OCI-LY1 (cell line): ENCODE data around the gene PIAS1.

Experiments used
- H2AFZ ChIP-seq: fragments of 200-600 bp; sonication (generic), shearing (Covaris generic); 2 replicates; pipeline ENCODE4 v1.6.0; 2014; ENCODE audit warnings: antibody characterized with exemption, mild to moderate bottlenecking, low read length
- H3F3A ChIP-seq: fragments of 200-600 bp; sonication (generic), shearing (Covaris generic); 2 replicates; pipeline ENCODE4 v1.6.0; 2014; ENCODE audit warnings: mild to moderate bottlenecking, antibody characterized with exemption, low read length, moderate library complexity; ENCODE audit not compliant: insufficient read depth
- H3K27ac ChIP-seq: fragments of 200-600 bp; sonication (generic); 2 replicates; pipeline ENCODE4 v1.5.1; 2014; ENCODE audit warnings: low read length, mixed run types, mild to moderate bottlenecking, low read depth; ENCODE audit not compliant: poor library complexity, severe bottlenecking
- H3K27me3 ChIP-seq: fragments of 200-600 bp; sonication (generic); 2 replicates; pipeline ENCODE4 v1.6.0; 2014; ENCODE audit warnings: antibody characterized with exemption, mild to moderate bottlenecking, low read length, moderate library complexity; ENCODE audit not compliant: insufficient read depth
- H3K36me3 ChIP-seq: fragments of 200-600 bp; sonication (generic); 2 replicates; pipeline ENCODE4 v1.6.1; 2014; ENCODE audit warnings: mild to moderate bottlenecking, antibody characterized with exemption, low read length, moderate library complexity, mixed read lengths; ENCODE audit not compliant: insufficient read depth
- H3K4me1 ChIP-seq: fragments of 200-600 bp; sonication (generic); 2 replicates; pipeline ENCODE4 v1.5.1; 2014; ENCODE audit warnings: mild to moderate bottlenecking, low read length, moderate library complexity; ENCODE audit not compliant: insufficient read depth, severe bottlenecking
- H3K4me2 ChIP-seq: fragments of 200-600 bp; sonication (generic), shearing (Covaris generic); 2 replicates; pipeline ENCODE4 v1.6.1; 2014; ENCODE audit warnings: low read length
- H3K4me3 ChIP-seq: fragments of 200-600 bp; sonication (generic); 2 replicates; pipeline ENCODE4 v1.5.1; 2014; ENCODE audit warnings: low read length, low read depth, mild to moderate bottlenecking, mixed read lengths; ENCODE audit not compliant: poor library complexity, severe bottlenecking
- H3K79me2 ChIP-seq: fragments of 200-600 bp; shearing (Covaris generic); 2 replicates; pipeline ENCODE4 v1.6.1; 2016; ENCODE audit warnings: mixed run types, low read length, mixed read lengths; ENCODE audit not compliant: insufficient read depth
- H3K9ac ChIP-seq: fragments of 200-600 bp; sonication (generic), shearing (Covaris generic); 2 replicates; pipeline ENCODE4 v1.6.1; 2014; ENCODE audit warnings: mild to moderate bottlenecking, low read length, mixed read lengths
- H3K9me2 ChIP-seq: fragments of 200-600 bp; sonication (generic), shearing (Covaris generic); 2 replicates; pipeline ENCODE4 v1.6.1; 2014; ENCODE audit warnings: low read depth, mild to moderate bottlenecking, low read length, mixed read lengths
- H3K9me3 ChIP-seq: fragments of 200-600 bp; shearing (Covaris generic); 2 replicates; pipeline ENCODE4 v1.6.1; 2014; ENCODE audit warnings: low read length, mixed read lengths
- H4K20me1 ChIP-seq: fragments of 200-600 bp; sonication (generic), shearing (Covaris generic); 2 replicates; pipeline ENCODE4 v1.6.0; 2016; ENCODE audit warnings: mild to moderate bottlenecking, low read length; ENCODE audit not compliant: insufficient read depth
- CTCF ChIP-seq: fragments of 200-600 bp; sonication (generic), shearing (Covaris generic); IDR thresholded peaks from 2 replicates; pipeline ENCODE4 v1.5.1; 2017; ENCODE audit warnings: mild to moderate bottlenecking, antibody characterized with exemption, low read length, moderate library complexity, mixed read lengths
- EZH2 ChIP-seq: fragments of 200-600 bp; sonication (generic), shearing (Covaris generic); IDR thresholded peaks from 2 replicates; pipeline ENCODE4 v1.8.0; 2017; ENCODE audit warnings: borderline replicate concordance, mixed run types, mild to moderate bottlenecking, antibody characterized with exemption, low read length, moderate library complexity, mixed read lengths

Gene PIAS1

GRCh38 chr15:68012911-68013310 is 41.2 kb upstream of the PIAS1 start:
- H3K4me3 ChIP-seq: no peak overlapping the region
- H3K27ac ChIP-seq: no peak overlapping the region
- H4K20me1 ChIP-seq: no peaks in the 10 kb centered on the region
- no peak overlapping the region for H3K9ac ChIP-seq
- H3K9me3 ChIP-seq: no peaks in the 10 kb centered on the region
- no peaks in the 10 kb centered on the region for H3K79me2 ChIP-seq
- no peaks in the 10 kb centered on the region; the same call in 1 of the 2 replicates for H3K27me3 ChIP-seq
- no peak overlapping the region for H2AFZ ChIP-seq
- H3K4me1 ChIP-seq: no peaks in the 10 kb centered on the region
- TF ChIP-seq CTCF (no peak), EZH2 (no peak)
- H3K36me3 ChIP-seq: no peaks in the 10 kb centered on the region
- no peaks in the 10 kb centered on the region for H3K9me2 ChIP-seq
- H3K4me2 ChIP-seq: no peak overlapping the region
- no peaks in the 10 kb centered on the region for H3F3A ChIP-seq

GRCh38 chr15:68014219-68014618 is 39.9 kb upstream of the PIAS1 start:
- no peaks in the 10 kb centered on the region for H3K36me3 ChIP-seq
- TF ChIP-seq CTCF (no peak), EZH2 (no peak)
- H3F3A ChIP-seq: no peaks in the 10 kb centered on the region
- H3K9me2 ChIP-seq: no peaks in the 10 kb centered on the region
- H3K9ac ChIP-seq: no peak overlapping the region
- H3K79me2 ChIP-seq: no peaks in the 10 kb centered on the region
- no peak overlapping the region for H3K4me2 ChIP-seq
- H3K4me1 ChIP-seq: no peaks in the 10 kb centered on the region
- no peaks in the 10 kb centered on the region for H4K20me1 ChIP-seq
- no peak overlapping the region for H3K4me3 ChIP-seq
- H3K27ac ChIP-seq: no peak overlapping the region
- H3K9me3 ChIP-seq: no peaks in the 10 kb centered on the region
- H2AFZ ChIP-seq: no peak overlapping the region
- no peaks in the 10 kb centered on the region for H3K27me3 ChIP-seq

- Histone ChIP-seq H3K4me2 (no peak overlapping the region), H2AFZ (no peak overlapping the region), H3K9me2 (no peaks in the 10 kb centered on the region), H3K4me1 (no peaks in the 10 kb centered on the region), H3K79me2 (no peaks in the 10 kb centered on the region), H4K20me1 (no peaks in the 10 kb centered on the region), H3K36me3 (no peaks in the 10 kb centered on the region), H3K4me3 (no peak overlapping the region), H3K27ac (no peak overlapping the region), H3K9me3 (no peaks in the 10 kb centered on the region), H3F3A (no peaks in the 10 kb centered on the region), H3K27me3 (no peaks in the 10 kb centered on the region), H3K9ac (no peak overlapping the region)
- TF ChIP-seq CTCF: no peak
- TF ChIP-seq EZH2: no peak
These were observed 38.9 kb upstream of the PIAS1 start for GRCh38 chr15:68015244-68015643.
